OCI-LY7 (cell line): Measurements from ENCODE around the gene APBA1.

Experiments used
- CTCF ChIP-seq: fragments of 200-600 bp; sonication (generic); conservative IDR thresholded peaks from 2 replicates; pipeline ENCODE4 v1.5.1; 2014; ENCODE audit warnings: mild to moderate bottlenecking, antibody characterized with exemption, low read length, moderate library complexity, mixed read lengths
- EZH2phosphoT487 ChIP-seq: fragments of 200-600 bp; sonication (generic); IDR thresholded peaks from 2 replicates; pipeline ENCODE4 v1.6.1; 2018; ENCODE audit warnings: low read depth, borderline replicate concordance, mild to moderate bottlenecking, mixed run types, antibody characterized with exemption, low read length, moderate library complexity, mixed read lengths

GRCh38 chr9:69718218-69718617 is 46.0 kb upstream of the APBA1 start:
- TF ChIP-seq CTCF (no peak), EZH2phosphoT487 (no peak)
